T-helper 1 cell treated with Interleukin-12 subunit alpha and Interleukin-12 subunit beta and Interleukin-4 antibody, amounts not matched to agents 30 μg/mL and 1 μg/mL, for 36 hours (primary cell): ENCODE data around the gene HMGA1.

ENCODE experiments used
- H3K27ac Mint-ChIP-seq: one replicate; pipeline ENCODE4 v1.8.0; 2021; ENCODE audit warnings: mild to moderate bottlenecking, mixed read lengths
- H3K27me3 Mint-ChIP-seq: one replicate; pipeline ENCODE4 v1.8.0; 2021; ENCODE audit warnings: low read depth, mixed read lengths
- H3K36me3 Mint-ChIP-seq: one replicate; pipeline ENCODE4 v1.8.0; 2021; ENCODE audit warnings: low read depth, mixed read lengths
- H3K4me1 Mint-ChIP-seq: one replicate; pipeline ENCODE4 v1.8.0; 2021; ENCODE audit warnings: low read depth, mixed read lengths
- H3K4me3 Mint-ChIP-seq: one replicate; pipeline ENCODE4 v1.8.0; 2021; ENCODE audit warnings: mild to moderate bottlenecking, moderate library complexity, mixed read lengths
- H3K9me3 Mint-ChIP-seq: one replicate; pipeline ENCODE4 v1.8.0; 2021; ENCODE audit warnings: mixed read lengths

The HMGA1 gene

GRCh38 chr6:34231566-34232336, 4.9 kb upstream of the HMGA1 start:
- no peaks in the 10 kb centered on the region for H3K9me3 Mint-ChIP-seq
- no peaks in the 10 kb centered on the region for H3K36me3 Mint-ChIP-seq
- no peak overlapping the region for H3K27ac Mint-ChIP-seq
- H3K27me3 Mint-ChIP-seq = no peaks in the 10 kb centered on the region
- H3K4me3 Mint-ChIP-seq = no peak overlapping the region
- H3K4me1 Mint-ChIP-seq = peaks cover 18% of the 10 kb centered on the region

GRCh38 chr6:34232901-34233300, 3.8 kb upstream of the HMGA1 start:
- no peaks in the 10 kb centered on the region for H3K27me3 Mint-ChIP-seq
- no peaks in the 10 kb centered on the region for H3K9me3 Mint-ChIP-seq
- H3K36me3 Mint-ChIP-seq = no peaks in the 10 kb centered on the region
- H3K27ac Mint-ChIP-seq = no peak overlapping the region
- H3K4me1 Mint-ChIP-seq = peaks cover 14% of the 10 kb centered on the region
- no peak overlapping the region for H3K4me3 Mint-ChIP-seq

GRCh38 chr6:34233867-34234266, 2.8 kb upstream of the HMGA1 start:
- no peaks in the 10 kb centered on the region for H3K9me3 Mint-ChIP-seq
- peaks cover 4% of the 10 kb centered on the region for H3K36me3 Mint-ChIP-seq
- no peak overlapping the region for H3K27ac Mint-ChIP-seq
- H3K27me3 Mint-ChIP-seq = no peaks in the 10 kb centered on the region
- H3K4me3 Mint-ChIP-seq = peak overlapping the region; percentile 30
- peaks cover 22% of the 10 kb centered on the region for H3K4me1 Mint-ChIP-seq

GRCh38 chr6:34234667-34235306, 1.9 kb upstream of the HMGA1 start:
- no peaks in the 10 kb centered on the region for H3K27me3 Mint-ChIP-seq
- peak overlapping the region; percentile 78 for H3K27ac Mint-ChIP-seq
- H3K9me3 Mint-ChIP-seq = no peaks in the 10 kb centered on the region
- H3K36me3 Mint-ChIP-seq = peaks cover 4% of the 10 kb centered on the region
- peaks cover 23% of the 10 kb centered on the region for H3K4me1 Mint-ChIP-seq
- peak overlapping the region; percentile 30 for H3K4me3 Mint-ChIP-seq

GRCh38 chr6:34235307-34236130, 1.2 kb upstream of the HMGA1 start:
- peaks cover 6% of the 10 kb centered on the region for H3K36me3 Mint-ChIP-seq
- H3K4me1 Mint-ChIP-seq = peaks cover 29% of the 10 kb centered on the region
- peak overlapping the region; percentile 94 for H3K27ac Mint-ChIP-seq
- no peaks in the 10 kb centered on the region for H3K9me3 Mint-ChIP-seq
- H3K27me3 Mint-ChIP-seq = no peaks in the 10 kb centered on the region
- H3K4me3 Mint-ChIP-seq = peak overlapping the region; percentile 84

GRCh38 chr6:34236131-34236442, 586 bp upstream of the HMGA1 start:
- no peaks in the 10 kb centered on the region for H3K9me3 Mint-ChIP-seq
- peak overlapping the region; percentile 84 for H3K4me3 Mint-ChIP-seq
- no peaks in the 10 kb centered on the region for H3K27me3 Mint-ChIP-seq
- peak overlapping the region; percentile 94 for H3K27ac Mint-ChIP-seq
- H3K36me3 Mint-ChIP-seq = peaks cover 9% of the 10 kb centered on the region
- peaks cover 31% of the 10 kb centered on the region for H3K4me1 Mint-ChIP-seq

DNA sequence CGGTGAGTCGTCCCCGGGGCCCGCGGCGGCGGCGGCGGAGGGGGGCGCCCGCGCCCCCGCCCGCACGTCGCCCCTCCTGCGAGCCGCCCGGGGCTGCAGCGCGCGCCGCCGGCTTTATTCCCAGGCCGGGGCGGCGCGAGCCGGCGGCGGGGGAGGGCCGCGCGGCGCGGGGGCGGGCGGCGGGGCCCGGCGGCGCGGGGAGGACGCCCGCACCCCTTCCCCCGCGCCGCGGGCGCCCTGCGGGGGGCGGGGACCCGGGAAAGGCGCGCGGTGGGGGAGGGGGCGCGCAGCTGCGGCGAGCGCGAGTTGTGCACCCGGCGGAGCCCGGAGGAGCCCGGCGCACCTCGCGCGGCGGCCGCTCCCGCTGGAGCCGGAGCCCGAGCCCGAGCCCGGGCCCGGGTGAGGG, 646 bp downstream of the HMGA1 start:
- Mint-ChIP-seq H3K9me3 (no peaks in the 10 kb centered on the region), H3K4me1 (peaks cover 35% of the 10 kb centered on the region), H3K4me3 (no peak overlapping the region), H3K36me3 (peaks cover 18% of the 10 kb centered on the region), H3K27ac (no peak overlapping the region), H3K27me3 (no peaks in the 10 kb centered on the region)

- Mint-ChIP-seq H3K27ac (peak overlapping the region; percentile 90), H3K9me3 (no peaks in the 10 kb centered on the region), H3K36me3 (peaks cover 24% of the 10 kb centered on the region), H3K4me1 (peaks cover 42% of the 10 kb centered on the region), H3K27me3 (no peaks in the 10 kb centered on the region), H3K4me3 (peak overlapping the region; percentile 85)
These were observed 1.3 kb downstream of the HMGA1 start for GRCh38 chr6:34237722-34238584.

- H3K4me3 Mint-ChIP-seq = peak overlapping the region; percentile 83
- H3K9me3 Mint-ChIP-seq = no peaks in the 10 kb centered on the region
- peaks cover 28% of the 10 kb centered on the region for H3K36me3 Mint-ChIP-seq
- H3K27ac Mint-ChIP-seq = peak overlapping the region; percentile 89
- H3K27me3 Mint-ChIP-seq = no peaks in the 10 kb centered on the region
- peaks cover 49% of the 10 kb centered on the region for H3K4me1 Mint-ChIP-seq
These were observed 2.2 kb downstream of the HMGA1 start for GRCh38 chr6:34238585-34239499.

GRCh38 chr6:34239500-34239825, 2.8 kb downstream of the HMGA1 start:
- H3K27me3 Mint-ChIP-seq = no peaks in the 10 kb centered on the region
- peak overlapping the region; percentile 46 for H3K4me3 Mint-ChIP-seq
- peaks cover 28% of the 10 kb centered on the region for H3K36me3 Mint-ChIP-seq
- H3K27ac Mint-ChIP-seq = peak overlapping the region; percentile 60
- H3K9me3 Mint-ChIP-seq = no peaks in the 10 kb centered on the region
- H3K4me1 Mint-ChIP-seq = peaks cover 43% of the 10 kb centered on the region

GRCh38 chr6:34239893-34240292, 3.2 kb downstream of the HMGA1 start:
- Mint-ChIP-seq H3K9me3 (no peaks in the 10 kb centered on the region), H3K4me3 (no peak overlapping the region), H3K4me1 (peaks cover 42% of the 10 kb centered on the region), H3K27ac (peak overlapping the region; percentile 20), H3K27me3 (no peaks in the 10 kb centered on the region), H3K36me3 (peaks cover 28% of the 10 kb centered on the region)

GRCh38 chr6:34240329-34241248, 3.9 kb downstream of the HMGA1 start:
- Mint-ChIP-seq H3K4me3 (no peak overlapping the region), H3K27ac (peak overlapping the region; percentile 45), H3K36me3 (peaks cover 28% of the 10 kb centered on the region), H3K9me3 (no peaks in the 10 kb centered on the region), H3K4me1 (peaks cover 42% of the 10 kb centered on the region), H3K27me3 (no peaks in the 10 kb centered on the region)
